ENCODE measurements around the gene SPG7.

SPG7 gene

GRCh38 chr16:89552329-89552728 lies 44.1 kb downstream of the SPG7 start:
- no peak for TF ChIP-seq USF1 (IDR thresholded peaks at IDR 0.05)
- TF ChIP-seq TAF1 (IDR thresholded peaks at IDR 0.05; ENCODE audit: low read depth) = no peak
- TF ChIP-seq CREB1 (IDR thresholded peaks at IDR 0.05; ENCODE audit: low read depth) = no peak
- TF ChIP-seq TCF12 (IDR thresholded peaks at IDR 0.05; ENCODE audit: low read depth) = no peak
- TF ChIP-seq EGR1 (IDR thresholded peaks at IDR 0.05) = no peak
- TF ChIP-seq YY1 (IDR thresholded peaks at IDR 0.05; ENCODE audit: low read depth) = no peak
- TF ChIP-seq FOXM1 (IDR thresholded peaks at IDR 0.05; ENCODE audit: borderline replicate concordance, low read depth) = no peak
- TF ChIP-seq MAX (IDR thresholded peaks at IDR 0.05) = no peak
- TF ChIP-seq CEBPB (IDR thresholded peaks at IDR 0.05) = no peak
- TF ChIP-seq ZBTB7A (IDR thresholded peaks at IDR 0.05; ENCODE audit: low read depth) = no peak
- TF ChIP-seq EP300 (IDR thresholded peaks at IDR 0.05; ENCODE audit: borderline replicate concordance) = no peak
- TF ChIP-seq RAD21 (IDR thresholded peaks at IDR 0.05; ENCODE audit: low read depth) = no peak
- no peak for TF ChIP-seq NFIC (IDR thresholded peaks at IDR 0.05)
- no peak for TF ChIP-seq TEAD4 (IDR thresholded peaks at IDR 0.05)
- TF ChIP-seq REST (IDR thresholded peaks at IDR 0.05; ENCODE audit: low read depth) = no peak

- TF ChIP-seq RAD21 (IDR thresholded peaks at IDR 0.05; ENCODE audit: low read depth) (no peak), MAX (IDR thresholded peaks at IDR 0.05) (no peak), FOXM1 (IDR thresholded peaks at IDR 0.05; ENCODE audit: borderline replicate concordance, low read depth) (no peak), EP300 (IDR thresholded peaks at IDR 0.05; ENCODE audit: borderline replicate concordance) (no peak), CREB1 (IDR thresholded peaks at IDR 0.05; ENCODE audit: low read depth) (no peak), EGR1 (IDR thresholded peaks at IDR 0.05) (no peak), TEAD4 (IDR thresholded peaks at IDR 0.05) (no peak), TCF12 (IDR thresholded peaks at IDR 0.05; ENCODE audit: low read depth) (no peak), REST (IDR thresholded peaks at IDR 0.05; ENCODE audit: low read depth) (no peak), CEBPB (IDR thresholded peaks at IDR 0.05) (no peak), USF1 (IDR thresholded peaks at IDR 0.05) (no peak), NFIC (IDR thresholded peaks at IDR 0.05) (no peak), TAF1 (IDR thresholded peaks at IDR 0.05; ENCODE audit: low read depth) (no peak), YY1 (IDR thresholded peaks at IDR 0.05; ENCODE audit: low read depth) (no peak), ZBTB7A (IDR thresholded peaks at IDR 0.05; ENCODE audit: low read depth) (no peak)
These were observed 44.7 kb downstream of the SPG7 start for GRCh38 chr16:89552913-89553312.

- TF ChIP-seq REST (IDR thresholded peaks at IDR 0.05; ENCODE audit: low read depth) = no peak
- TF ChIP-seq ZBTB7A (IDR thresholded peaks at IDR 0.05; ENCODE audit: low read depth) = no peak
- TF ChIP-seq MAX (IDR thresholded peaks at IDR 0.05) = no peak
- TF ChIP-seq EGR1 (IDR thresholded peaks at IDR 0.05) = no peak
- TF ChIP-seq CREB1 (IDR thresholded peaks at IDR 0.05; ENCODE audit: low read depth) = no peak
- no peak for TF ChIP-seq RAD21 (IDR thresholded peaks at IDR 0.05; ENCODE audit: low read depth)
- no peak for TF ChIP-seq YY1 (IDR thresholded peaks at IDR 0.05; ENCODE audit: low read depth)
These were observed 45.5 kb downstream of the SPG7 start for GRCh38 chr16:89553733-89554132.

GRCh38 chr16:89554343-89554742 lies 46.1 kb downstream of the SPG7 start:
- TF ChIP-seq CREB1 (IDR thresholded peaks at IDR 0.05; ENCODE audit: low read depth) (no peak), TCF12 (IDR thresholded peaks at IDR 0.05; ENCODE audit: low read depth) (no peak), EP300 (IDR thresholded peaks at IDR 0.05; ENCODE audit: borderline replicate concordance) (no peak), FOXM1 (IDR thresholded peaks at IDR 0.05; ENCODE audit: borderline replicate concordance, low read depth) (no peak), MAX (IDR thresholded peaks at IDR 0.05) (no peak), REST (IDR thresholded peaks at IDR 0.05; ENCODE audit: low read depth) (no peak), YY1 (IDR thresholded peaks at IDR 0.05; ENCODE audit: low read depth) (no peak), USF1 (IDR thresholded peaks at IDR 0.05) (no peak), TEAD4 (IDR thresholded peaks at IDR 0.05) (no peak)

Measured in Ishikawa (cell line).